ENCODE results near the gene ERMARD.

ERMARD gene

GRCh38 chr6:169830876-169831275 is 79.5 kb downstream of the ERMARD start:
- no peak for DNase-seq (ENCODE audit: low read depth)
- H3K4me3 ChIP-seq (ENCODE audit: low read length): no peak overlapping the region
- TF ChIP-seq, protein P1, sequence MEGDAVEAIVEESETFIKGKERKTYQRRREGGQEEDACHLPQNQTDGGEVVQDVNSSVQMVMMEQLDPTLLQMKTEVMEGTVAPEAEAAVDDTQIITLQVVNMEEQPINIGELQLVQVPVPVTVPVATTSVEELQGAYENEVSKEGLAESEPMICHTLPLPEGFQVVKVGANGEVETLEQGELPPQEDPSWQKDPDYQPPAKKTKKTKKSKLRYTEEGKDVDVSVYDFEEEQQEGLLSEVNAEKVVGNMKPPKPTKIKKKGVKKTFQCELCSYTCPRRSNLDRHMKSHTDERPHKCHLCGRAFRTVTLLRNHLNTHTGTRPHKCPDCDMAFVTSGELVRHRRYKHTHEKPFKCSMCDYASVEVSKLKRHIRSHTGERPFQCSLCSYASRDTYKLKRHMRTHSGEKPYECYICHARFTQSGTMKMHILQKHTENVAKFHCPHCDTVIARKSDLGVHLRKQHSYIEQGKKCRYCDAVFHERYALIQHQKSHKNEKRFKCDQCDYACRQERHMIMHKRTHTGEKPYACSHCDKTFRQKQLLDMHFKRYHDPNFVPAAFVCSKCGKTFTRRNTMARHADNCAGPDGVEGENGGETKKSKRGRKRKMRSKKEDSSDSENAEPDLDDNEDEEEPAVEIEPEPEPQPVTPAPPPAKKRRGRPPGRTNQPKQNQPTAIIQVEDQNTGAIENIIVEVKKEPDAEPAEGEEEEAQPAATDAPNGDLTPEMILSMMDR (conservative IDR thresholded peaks at IDR 0.05; ENCODE audit: low read depth, low read length): no peak

Measured in retinal pigment epithelial cell (primary cell).